SHP77 (cell line): ENCODE data around the gene FAM161A.
"Not testable (repeated sequence)": the region's sequence is repeated elsewhere in the genome, so short reads cannot be mapped to it uniquely, and the experiment has no call there.

ENCODE experiments used
- DNase-seq, 2 experiments: peaks; one replicate each; lab custom pipeline; 2025; lab: John Stamatoyannopoulos, UW

Gene FAM161A, protein sequence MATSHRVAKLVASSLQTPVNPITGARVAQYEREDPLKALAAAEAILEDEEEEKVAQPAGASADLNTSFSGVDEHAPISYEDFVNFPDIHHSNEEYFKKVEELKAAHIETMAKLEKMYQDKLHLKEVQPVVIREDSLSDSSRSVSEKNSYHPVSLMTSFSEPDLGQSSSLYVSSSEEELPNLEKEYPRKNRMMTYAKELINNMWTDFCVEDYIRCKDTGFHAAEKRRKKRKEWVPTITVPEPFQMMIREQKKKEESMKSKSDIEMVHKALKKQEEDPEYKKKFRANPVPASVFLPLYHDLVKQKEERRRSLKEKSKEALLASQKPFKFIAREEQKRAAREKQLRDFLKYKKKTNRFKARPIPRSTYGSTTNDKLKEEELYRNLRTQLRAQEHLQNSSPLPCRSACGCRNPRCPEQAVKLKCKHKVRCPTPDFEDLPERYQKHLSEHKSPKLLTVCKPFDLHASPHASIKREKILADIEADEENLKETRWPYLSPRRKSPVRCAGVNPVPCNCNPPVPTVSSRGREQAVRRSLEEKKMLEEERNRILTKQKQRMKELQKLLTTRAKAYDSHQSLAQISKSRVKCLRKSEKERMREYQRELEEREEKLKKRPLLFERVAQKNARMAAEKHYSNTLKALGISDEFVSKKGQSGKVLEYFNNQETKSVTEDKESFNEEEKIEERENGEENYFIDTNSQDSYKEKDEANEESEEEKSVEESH

GRCh38 chr2:61853847-61854563, at the start of gene FAM161A:
Gene FAM161A, minus strand, starts transcription at chr2:61854060. Its CDS starts 19 bp downstream, at chr2:61854041.
- peak; percentile 69 to 91 for DNase-seq

DNA sequence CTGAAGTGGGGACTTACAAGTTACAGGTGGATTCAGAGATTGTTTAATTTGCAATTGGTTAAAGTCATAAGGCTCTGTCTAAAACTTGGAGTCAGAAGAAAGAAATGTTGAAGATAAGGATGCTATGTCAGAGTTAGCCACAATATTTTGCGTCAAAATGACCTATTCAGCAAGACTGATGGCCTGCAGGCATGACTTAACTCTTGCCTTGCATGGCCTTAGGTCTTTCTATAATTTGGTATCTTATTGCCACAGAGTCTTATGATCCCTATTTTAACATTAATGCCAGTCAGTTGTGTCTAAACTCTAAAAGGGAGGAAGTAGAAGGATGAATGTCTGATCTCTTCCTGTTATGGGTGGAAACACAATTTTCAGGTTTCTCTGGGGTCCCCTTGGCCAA, 46.4 kb upstream of the FAM161A start:
- no peak for DNase-seq

DNA sequence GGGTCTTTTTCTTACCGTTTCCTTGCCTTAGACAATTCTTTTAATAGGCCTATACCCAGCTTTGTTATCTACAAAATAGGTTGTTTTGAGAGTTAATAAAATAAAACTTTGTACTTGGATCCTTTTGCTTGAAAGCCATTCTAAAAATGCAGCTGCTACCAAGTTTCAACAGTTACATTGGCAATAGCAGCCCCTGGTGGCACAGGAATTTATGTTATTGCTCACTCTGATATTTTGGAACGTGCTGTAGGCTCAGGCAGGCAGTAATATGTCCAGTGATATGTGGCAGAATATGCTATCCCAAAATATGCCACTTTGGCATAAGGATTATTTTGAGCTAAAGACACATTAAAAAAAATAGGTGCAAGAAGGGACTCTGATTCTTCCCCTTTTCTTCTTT, 45.0 kb upstream of the FAM161A start:
- peak in 1 of 2 experiments; percentile 10 for DNase-seq

GRCh38 chr2:61888267-61889055, 34.6 kb upstream of the FAM161A start, which contains the start of gene CCT4:
Gene CCT4, minus strand, starts transcription at chr2:61888656. Its CDS starts 149 bp downstream, at chr2:61888507.
- DNase-seq, result peak; percentile 78 to 82

DNA sequence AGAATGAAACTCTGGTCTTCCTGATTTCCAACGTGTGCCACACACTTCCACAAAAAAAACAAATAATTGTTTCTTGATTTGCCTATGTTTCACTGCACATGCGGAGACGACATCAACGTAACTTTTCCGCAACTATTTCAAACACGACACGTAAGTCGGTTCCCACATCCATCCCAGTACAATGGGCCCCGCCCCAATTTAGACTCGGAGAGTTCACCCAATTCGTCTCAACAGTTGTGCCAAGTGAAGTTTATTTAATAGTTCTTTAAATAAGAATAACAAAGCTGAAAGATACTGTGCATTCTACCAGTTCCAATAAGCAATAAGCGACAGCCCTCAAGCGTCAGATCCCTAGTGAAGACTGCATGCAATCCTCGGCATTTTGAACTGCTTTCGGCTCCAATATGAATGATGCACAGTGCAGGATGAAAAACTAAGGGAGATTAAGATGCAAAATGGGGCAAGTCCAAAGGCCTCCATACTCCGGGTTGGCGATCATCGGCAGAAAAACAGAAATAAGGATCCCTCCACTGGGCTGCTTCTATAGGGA, 33.9 kb upstream of the FAM161A start:
- DNase-seq, result peak in 1 of 2 experiments; percentile 2

- no peak for DNase-seq
Observed at GRCh38 chr2:61885896-61886603, 32.2 kb upstream of the FAM161A start.

GRCh38 chr2:61882850-61883249, 29.0 kb upstream of the FAM161A start:
- no peak for DNase-seq

DNA sequence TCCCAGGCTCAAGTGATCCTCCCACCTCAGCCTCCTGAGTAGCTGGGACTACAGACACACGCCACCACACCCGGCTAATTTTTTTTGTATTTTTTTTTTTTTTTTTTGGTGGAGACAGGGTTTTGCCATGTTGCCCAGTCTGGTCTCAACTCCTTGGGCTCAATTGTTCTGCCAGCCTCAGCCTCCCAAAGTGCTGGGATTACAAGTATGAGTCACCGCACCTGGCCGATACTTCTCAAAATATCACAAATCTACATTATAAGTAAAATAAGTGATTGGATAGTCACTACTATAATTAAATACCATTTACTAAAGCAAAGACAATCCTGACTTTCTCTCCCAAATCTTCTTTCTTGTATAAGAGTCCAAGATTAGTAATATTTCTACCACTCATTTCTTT, 25.5 kb upstream of the FAM161A start:
- DNase-seq, result not testable (repeated sequence)

GRCh38 chr2:61878761-61879160, 24.9 kb upstream of the FAM161A start:
- no peak for DNase-seq

GRCh38 chr2:61877571-61878245, 23.8 kb upstream of the FAM161A start:
- no peak for DNase-seq

GRCh38 chr2:61876400-61876799, 22.5 kb upstream of the FAM161A start:
- no peak for DNase-seq

GRCh38 chr2:61866482-61867089, 12.7 kb upstream of the FAM161A start:
- DNase-seq, result not testable (repeated sequence)

DNA sequence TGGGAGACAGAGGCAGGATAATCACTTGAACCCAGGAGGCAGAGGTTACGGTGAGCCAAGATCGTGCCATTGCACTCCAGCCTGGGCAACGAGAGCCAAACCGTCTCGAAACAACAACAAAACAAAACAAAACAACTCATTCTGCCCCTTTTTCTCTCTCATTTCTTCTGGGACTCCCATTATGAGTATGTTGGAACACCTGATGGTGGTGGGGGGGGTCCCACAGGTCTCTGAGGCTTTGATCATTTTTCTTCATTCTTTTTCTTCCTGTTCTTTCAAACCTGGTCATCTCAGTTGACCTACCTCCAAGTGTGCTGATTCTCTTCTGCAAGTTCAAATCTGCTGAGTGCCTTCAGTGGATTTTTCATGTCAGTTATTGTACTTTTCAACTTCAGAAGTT, 8.2 kb upstream of the FAM161A start:
- DNase-seq, result no peak

- DNase-seq, result no peak
Observed at GRCh38 chr2:61857224-61857623, 3.4 kb upstream of the FAM161A start.

GRCh38 chr2:61855318-61855613, 1.4 kb upstream of the FAM161A start:
- DNase-seq, result peak in 1 of 2 experiments; percentile 26

- DNase-seq, result peak; percentile 96 to 97
Observed at GRCh38 chr2:61854564-61855317, 881 bp upstream of the FAM161A start.

DNA sequence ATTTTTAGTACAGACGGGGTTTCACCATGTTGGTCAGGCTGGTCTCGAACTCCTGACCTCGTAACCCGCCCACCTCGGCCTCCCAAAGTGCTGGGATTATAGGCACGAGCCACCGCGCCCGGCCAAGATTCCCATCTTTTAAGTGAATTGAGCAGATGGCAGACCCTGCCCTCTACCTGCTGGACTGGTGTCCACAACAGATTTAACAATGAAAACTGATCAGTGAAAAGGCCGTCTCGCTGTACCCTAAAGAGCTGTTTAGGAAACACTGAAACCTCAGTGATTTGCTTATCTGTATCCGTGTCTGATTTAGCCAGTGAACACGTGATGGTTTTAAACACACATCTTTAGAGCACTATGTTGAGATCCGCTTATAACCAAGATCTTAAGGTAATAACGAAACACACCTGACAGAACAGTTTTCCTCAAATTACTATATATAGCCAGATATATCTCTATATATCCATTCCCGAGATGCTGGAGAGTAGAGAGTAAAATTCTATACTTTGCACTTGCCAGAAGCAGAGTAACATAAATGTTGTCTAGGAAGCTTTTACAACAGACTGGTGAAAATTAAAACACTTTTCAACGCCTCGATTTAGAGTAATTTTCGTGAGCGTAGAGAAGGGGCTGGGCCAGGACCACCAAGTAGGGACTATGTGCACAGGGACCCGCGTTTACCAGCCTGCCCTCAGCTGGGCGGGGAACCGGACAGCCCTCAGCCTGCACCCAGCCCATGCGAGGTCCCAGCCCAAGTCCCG, 594 bp downstream of the FAM161A start:
- DNase-seq, result peak; percentile 58 to 65

DNA sequence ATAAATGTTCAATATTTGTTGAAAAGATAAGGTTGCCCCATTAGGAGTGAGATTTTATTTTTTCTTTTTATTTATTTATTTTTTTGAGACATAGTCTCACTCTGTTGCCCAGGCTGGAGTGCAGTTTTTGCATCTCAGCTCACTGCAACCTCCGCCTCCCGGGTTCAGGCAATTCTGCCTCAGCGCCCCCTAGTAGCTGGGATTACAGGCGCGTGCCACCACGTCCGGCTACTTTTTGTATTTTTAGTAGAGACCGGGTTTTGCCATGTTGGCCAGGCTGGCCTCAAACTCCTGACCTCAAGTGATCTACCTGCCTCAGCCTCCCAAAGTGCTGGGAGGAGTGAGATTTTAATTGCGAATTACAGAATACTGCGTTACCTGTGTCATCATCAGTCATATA, 2.6 kb downstream of the FAM161A start:
- peak in 1 of 2 experiments; percentile 1 for DNase-seq
